Subcutaneous preadipocyte (primary cell): ENCODE results near the gene CNTROB. TPM values are rescaled to one million over a fixed set of nuclear protein-coding genes. Genes with fewer than 3 reads are reported as not detected.

Experiments used
- small RNA-seq: library from RNA; depleted of rRNA; stranded (forward); fragments of <200 nt; gene quantifications from one replicate; pipeline ENCODE3, GENCODE V24; 2012
- total RNA-seq: library from RNA; depleted of rRNA; stranded (reverse); fragments of >200 nt; gene quantifications from 2 replicates; pipeline ENCODE4 v1.2.3, GENCODE V29; 2012

CNTROB gene
- total RNA-seq = 21.7 and 28.5 TPM in 2 replicates

GRCh38 chr17:7931709-7932482 lies at the start of gene CNTROB, which contains the start of gene TRAPPC1:
Gene CNTROB (plus strand): TSS chr17:7932206. CDS start chr17:7933080, 874 bp downstream.
Gene TRAPPC1 (minus strand): TSS chr17:7931946. CDS start chr17:7931829, 117 bp downstream.

DNA sequence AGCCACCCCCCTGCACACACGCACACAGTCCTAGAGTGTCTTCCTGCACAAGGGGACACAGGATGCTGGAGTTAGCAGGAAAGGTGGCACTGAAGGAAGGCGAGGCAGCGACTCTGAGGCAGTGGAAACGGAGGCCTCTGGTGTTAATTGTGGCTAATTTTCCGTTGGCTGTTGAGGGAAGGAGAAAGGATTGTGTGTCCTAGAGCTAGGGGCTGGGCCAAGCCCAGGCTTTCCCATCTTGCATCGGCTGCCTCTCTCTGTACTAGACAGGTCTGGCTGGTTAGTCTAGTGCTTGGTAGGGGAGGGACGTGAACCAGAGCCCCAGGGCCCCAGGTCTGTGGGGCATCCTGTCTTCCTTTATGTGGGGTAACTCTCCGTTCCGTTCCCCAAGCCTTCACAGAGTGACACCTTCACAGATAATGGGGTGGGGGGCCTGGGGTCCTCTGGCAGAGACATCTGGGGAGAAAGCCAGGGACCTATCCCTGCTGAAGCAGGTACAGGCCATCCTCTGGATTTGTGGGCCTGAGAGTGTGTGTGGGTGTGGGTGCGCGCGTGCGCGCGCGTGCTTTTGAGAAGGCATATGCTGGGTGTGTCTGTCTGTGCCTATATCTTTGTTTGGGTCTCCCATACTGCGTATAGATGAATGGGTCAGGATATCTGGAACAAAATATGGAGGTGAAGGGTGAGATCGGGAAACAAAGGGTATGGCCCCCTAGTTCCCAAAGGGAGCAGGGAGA lies 43.7 kb upstream of the CNTROB start, which contains the start of gene CHD3:
CHD3 (plus strand) TSS at position 606 of the 737 bp plus-strand sequence. CDS start 212 bp downstream, outside the sequence.

DNA sequence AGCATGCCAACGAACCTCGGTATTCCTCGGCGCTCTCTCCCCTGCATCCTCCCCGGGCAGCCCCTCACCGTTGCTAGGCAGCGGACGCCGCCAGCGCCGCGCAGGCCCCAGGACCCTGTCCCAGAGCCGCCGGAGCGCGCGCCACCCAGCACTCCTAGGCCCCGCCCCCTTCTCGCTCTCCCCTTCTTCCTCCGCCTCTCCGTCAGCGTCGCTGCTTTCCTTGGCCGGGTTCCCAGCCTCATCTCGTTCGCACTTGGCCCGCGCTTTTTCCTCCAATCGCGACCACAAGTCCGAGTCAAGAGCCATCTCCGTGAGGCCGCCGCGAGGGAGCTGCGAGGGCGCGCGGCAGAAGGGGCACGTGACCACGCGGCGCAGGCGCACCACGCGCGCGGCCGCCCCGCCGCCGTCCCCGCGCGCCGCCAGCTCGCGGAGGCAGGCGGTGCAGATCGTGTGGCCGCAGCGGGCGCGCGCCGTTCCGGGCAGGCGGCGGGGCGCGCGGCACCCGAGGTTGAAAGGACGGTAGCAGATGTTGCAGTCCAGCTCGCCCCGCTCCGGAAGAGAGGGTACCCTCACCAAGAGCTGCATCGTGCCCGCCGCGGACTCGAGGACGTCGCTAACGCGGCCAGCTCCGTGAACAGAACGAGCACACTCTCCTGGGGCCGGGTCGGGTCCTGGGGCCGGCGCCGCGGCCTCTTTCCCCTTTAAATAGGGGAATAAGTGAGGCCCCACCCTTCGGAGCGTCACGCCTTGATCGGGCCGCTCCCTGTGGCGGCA lies 16.2 kb upstream of the CNTROB start, which contains the start of gene RNF227:
RNF227 (minus strand) TSS at position 679 of the 774 bp plus-strand sequence; CDS start at position 585, 94 bp downstream.

DNA sequence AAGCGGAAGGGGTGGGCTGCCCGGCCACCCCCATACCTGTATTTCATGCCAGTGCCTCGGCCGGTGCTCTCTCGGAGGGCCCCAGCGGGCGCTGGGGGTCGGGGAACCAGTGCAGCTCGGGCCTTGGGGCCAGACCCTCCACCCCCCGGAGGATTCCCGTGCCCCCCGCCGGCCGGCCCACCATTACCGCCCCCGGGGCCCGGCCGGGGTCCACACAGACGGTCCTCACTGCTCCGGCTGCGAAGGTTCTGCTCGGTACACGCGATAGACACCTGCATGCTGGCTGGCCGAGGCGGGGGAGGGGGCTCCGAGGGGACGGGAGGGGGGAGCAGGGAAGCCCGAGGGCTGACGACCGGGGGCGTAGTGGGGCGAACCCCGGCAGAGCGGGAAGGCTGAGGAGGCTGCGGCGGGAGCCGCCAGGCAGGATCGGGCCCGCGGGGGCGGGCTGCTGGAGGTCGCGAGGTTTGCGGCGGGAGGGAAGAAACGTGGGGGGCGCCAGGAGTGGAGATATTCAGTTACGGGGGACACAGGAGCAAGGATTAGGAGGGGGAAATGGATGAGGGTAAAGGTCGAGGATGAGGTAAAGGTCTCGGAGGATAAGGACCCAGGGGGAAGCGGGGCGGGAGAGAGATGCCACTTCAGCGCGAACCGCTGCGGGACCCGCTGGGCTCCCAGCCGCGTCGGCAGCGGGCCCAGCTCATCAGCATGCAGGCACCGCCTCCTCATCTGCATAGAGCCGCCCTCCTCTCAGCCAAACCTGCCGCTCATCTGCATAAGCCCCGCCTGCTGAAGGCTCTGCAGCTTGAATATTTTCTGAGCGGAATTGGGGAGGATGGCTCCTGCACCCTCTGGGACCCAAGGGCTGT lies 2.6 kb upstream of the CNTROB start, which contains the start of gene KCNAB3:
KCNAB3 (minus strand) TSS at position 699 of the 866 bp plus-strand sequence; CDS start at position 278, 421 bp downstream.

Small RNA genes lying within 50 kb of the gene (small RNA-seq; reads per million reads assigned to genes)
- gene SCARNA21 = 3.0 reads per million, percentile 87 among the genes with 10 or more reads in this experiment

Other genes with a start within 250 kb of the CNTROB start
- 30.9 and 46.9 TPM in 2 replicates for gene TP53, start 244.7 kb upstream of the CNTROB start, total RNA-seq
- 8.1 and 10.2 TPM in 2 replicates for gene WRAP53, start 243.7 kb upstream of the CNTROB start, total RNA-seq
- gene EFNB3, start 227.0 kb upstream of the CNTROB start, total RNA-seq = 0.37 and 0.59 TPM in 2 replicates
- 0.37 and 0.39 TPM in 2 replicates for gene DNAH2, start 214.5 kb upstream of the CNTROB start, total RNA-seq
- gene KDM6B, start 98.0 kb upstream of the CNTROB start, total RNA-seq = 3.3 and 5.1 TPM in 2 replicates
- gene TMEM88, start 77.1 kb upstream of the CNTROB start, total RNA-seq = 0.20 TPM in 1 of 2 replicates, not detected in the other
- 61.6 and 106 TPM in 2 replicates for gene NAA38, start 74.6 kb upstream of the CNTROB start, total RNA-seq
- gene CYB5D1, start 74.2 kb upstream of the CNTROB start, total RNA-seq = 8.8 and 11.5 TPM in 2 replicates
- 58.1 and 58.4 TPM in 2 replicates for gene CHD3, start 43.4 kb upstream of the CNTROB start, total RNA-seq
- 1.1 and 2.2 TPM in 2 replicates for gene RNF227, start 15.9 kb upstream of the CNTROB start, total RNA-seq
- gene KCNAB3, start 2.4 kb upstream of the CNTROB start, total RNA-seq = under 0.01 and 0.98 TPM in 2 replicates
- gene TRAPPC1, start 260 bp upstream of the CNTROB start, total RNA-seq = 27.2 and 38.6 TPM in 2 replicates
- under 0.01 TPM in 1 of 2 replicates, not detected in the other for gene GUCY2D, start 70.4 kb downstream of the CNTROB start, total RNA-seq
- 0.20 and 1.8 TPM in 2 replicates for gene ALOX15B, start 106.9 kb downstream of the CNTROB start, total RNA-seq
- gene ALOX12B, start 155.5 kb downstream of the CNTROB start, total RNA-seq = 0.73 TPM in 1 of 2 replicates, not detected in the other
- not detected in 2 replicates for gene ALOXE3, start 186.3 kb downstream of the CNTROB start, total RNA-seq
- 0.37 and 0.39 TPM in 2 replicates for gene HES7, start 191.9 kb downstream of the CNTROB start, total RNA-seq
- 27.2 and 38.1 TPM in 2 replicates for gene PER1, start 220.2 kb downstream of the CNTROB start, total RNA-seq
- gene VAMP2, start 230.7 kb downstream of the CNTROB start, total RNA-seq = 3.3 and 5.5 TPM in 2 replicates
- gene TMEM107, start 244.2 kb downstream of the CNTROB start, total RNA-seq = 23.9 and 30.1 TPM in 2 replicates